Measurements from ENCODE around the gene ZNF429. TPM values are rescaled to one million over a fixed set of nuclear protein-coding genes. Genes with fewer than 3 reads are reported as not detected.

ZNF429 gene
- total and polyA plus RNA-seq, 2 experiments from 2014 or later: 12.8 to 19.9 TPM

- H3K36me3 ChIP-seq (replicated peaks; ENCODE audit: insufficient read depth, low read depth): no peaks in the 10 kb centered on the region
- TF ChIP-seq EZH2 (IDR thresholded peaks at IDR 0.05; ENCODE audit: borderline replicate concordance): no peak
- no peaks in the 10 kb centered on the region for H4K20me1 ChIP-seq (ENCODE audit: insufficient read depth, poor library complexity, severe bottlenecking)
- no peak overlapping the region for H3K4me3 ChIP-seq
- H3K79me2 ChIP-seq: no peaks in the 10 kb centered on the region
- H3K4me2 ChIP-seq: no peak overlapping the region
- no peaks in the 10 kb centered on the region for H3K27me3 ChIP-seq
- peaks cover 7% of the 10 kb centered on the region for H3K9me3 ChIP-seq (ENCODE audit: low read depth)
- H3K4me1 ChIP-seq (ENCODE audit: insufficient read depth): no peaks in the 10 kb centered on the region
- H3K9me2 ChIP-seq (replicated peaks; ENCODE audit: insufficient read depth): no peaks in the 10 kb centered on the region
- no peak for DNase-seq (ENCODE audit: low spot score)
- H3K27ac ChIP-seq: no peak overlapping the region
- no peak overlapping the region for H2AFZ ChIP-seq
- WGBS (ENCODE audit: low lambda C conversion rate, missing lambda C conversion rate): 94% methylated on average over 3 of the region's 3 CpGs
These were observed 71.1 kb downstream of the ZNF429 start for GRCh38 chr19:21576481-21576880.

DNA sequence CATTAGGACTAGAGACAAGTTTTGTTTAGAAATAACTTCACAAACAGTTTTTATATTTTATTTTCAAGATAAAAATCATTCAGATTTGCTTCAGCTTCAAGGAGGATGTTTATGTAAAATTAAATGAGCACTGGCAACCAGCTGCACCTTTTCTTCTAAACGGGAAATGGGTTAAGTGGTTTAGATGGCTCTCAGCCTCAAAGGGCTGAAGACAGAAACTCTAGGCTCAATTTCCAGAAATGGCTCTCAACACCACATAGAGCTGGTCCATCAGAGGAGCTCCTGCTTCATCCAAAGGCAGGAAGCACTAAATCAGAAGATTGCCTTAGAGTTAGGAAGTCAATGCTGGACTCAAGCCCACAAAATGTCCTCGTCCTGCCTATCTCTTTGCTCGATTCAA is 74.7 kb downstream of the ZNF429 start:
- H3K27me3 ChIP-seq: no peaks in the 10 kb centered on the region
- WGBS (ENCODE audit: low lambda C conversion rate, missing lambda C conversion rate): 57% methylated on average over 3 of the region's 3 CpGs
- H3K4me1 ChIP-seq (ENCODE audit: insufficient read depth): no peaks in the 10 kb centered on the region
- H3K9me2 ChIP-seq (replicated peaks; ENCODE audit: insufficient read depth): no peaks in the 10 kb centered on the region
- H3K36me3 ChIP-seq (replicated peaks; ENCODE audit: insufficient read depth, low read depth): no peaks in the 10 kb centered on the region
- H2AFZ ChIP-seq: no peak overlapping the region
- no peak for TF ChIP-seq EZH2 (IDR thresholded peaks at IDR 0.05; ENCODE audit: borderline replicate concordance)
- no peak for TF ChIP-seq CTCF (IDR thresholded peaks at IDR 0.05; ENCODE audit: poor library complexity)
- TF ChIP-seq EZH2phosphoT487 (IDR thresholded peaks at IDR 0.05; ENCODE audit: low read depth, severe bottlenecking, unreplicated experiment): no peak
- no peak overlapping the region for H3K27ac ChIP-seq
- H3K9me3 ChIP-seq (ENCODE audit: low read depth): peaks cover 4% of the 10 kb centered on the region
- no peak overlapping the region for H3K4me3 ChIP-seq
- H3K4me2 ChIP-seq: no peak overlapping the region
- DNase-seq (ENCODE audit: low spot score): no peak
- H3K79me2 ChIP-seq: no peaks in the 10 kb centered on the region
- H4K20me1 ChIP-seq (ENCODE audit: insufficient read depth, poor library complexity, severe bottlenecking): no peaks in the 10 kb centered on the region

DNA sequence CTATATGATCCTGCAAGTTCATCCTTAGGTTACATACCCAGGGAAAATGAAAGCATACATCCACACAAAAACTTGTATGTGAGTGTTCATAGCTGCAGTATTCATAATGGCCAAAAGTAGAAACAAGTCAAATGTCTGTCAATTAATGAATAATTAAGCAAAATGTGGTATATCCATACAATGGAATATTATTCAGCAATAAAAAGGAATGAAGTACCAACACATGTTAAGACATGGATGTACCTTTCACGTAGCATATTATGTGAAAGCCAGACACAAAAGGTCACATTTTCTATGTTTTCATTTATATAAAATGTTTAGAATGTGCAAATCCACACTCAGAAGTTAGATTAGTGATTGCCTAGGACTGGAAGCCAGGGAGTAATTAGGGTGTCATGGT is 75.4 kb downstream of the ZNF429 start:
- H2AFZ ChIP-seq: no peak overlapping the region
- no peak for TF ChIP-seq EZH2phosphoT487 (IDR thresholded peaks at IDR 0.05; ENCODE audit: low read depth, severe bottlenecking, unreplicated experiment)
- TF ChIP-seq CTCF (IDR thresholded peaks at IDR 0.05; ENCODE audit: poor library complexity): no peak
- no peak for TF ChIP-seq EZH2 (IDR thresholded peaks at IDR 0.05; ENCODE audit: borderline replicate concordance)
- H3K27ac ChIP-seq: no peak overlapping the region
- H3K9me3 ChIP-seq (ENCODE audit: low read depth): peaks cover 4% of the 10 kb centered on the region
- no peaks in the 10 kb centered on the region for H3K27me3 ChIP-seq
- no peak for DNase-seq (ENCODE audit: low spot score)
- H4K20me1 ChIP-seq (ENCODE audit: insufficient read depth, poor library complexity, severe bottlenecking): no peaks in the 10 kb centered on the region
- no peaks in the 10 kb centered on the region for H3K36me3 ChIP-seq (replicated peaks; ENCODE audit: insufficient read depth, low read depth)
- no peaks in the 10 kb centered on the region for H3K79me2 ChIP-seq
- WGBS (ENCODE audit: low lambda C conversion rate, missing lambda C conversion rate): 78% methylated on average over 1 of the region's 1 CpG
- H3K4me2 ChIP-seq: no peak overlapping the region
- H3K4me1 ChIP-seq (ENCODE audit: insufficient read depth): no peaks in the 10 kb centered on the region
- H3K4me3 ChIP-seq: no peak overlapping the region
- H3K9me2 ChIP-seq (replicated peaks; ENCODE audit: insufficient read depth): no peaks in the 10 kb centered on the region

GRCh38 chr19:21581646-21582240 is 76.3 kb downstream of the ZNF429 start:
- no peak overlapping the region for H3K4me3 ChIP-seq
- no peak for TF ChIP-seq EZH2phosphoT487 (IDR thresholded peaks at IDR 0.05; ENCODE audit: low read depth, severe bottlenecking, unreplicated experiment)
- no peak for TF ChIP-seq CTCF (IDR thresholded peaks at IDR 0.05; ENCODE audit: poor library complexity)
- no peak for TF ChIP-seq EZH2 (IDR thresholded peaks at IDR 0.05; ENCODE audit: borderline replicate concordance)
- DNase-seq (ENCODE audit: low spot score): no peak
- no peaks in the 10 kb centered on the region for H3K9me2 ChIP-seq (replicated peaks; ENCODE audit: insufficient read depth)
- no peaks in the 10 kb centered on the region for H3K27me3 ChIP-seq
- no peaks in the 10 kb centered on the region for H4K20me1 ChIP-seq (ENCODE audit: insufficient read depth, poor library complexity, severe bottlenecking)
- H3K36me3 ChIP-seq (replicated peaks; ENCODE audit: insufficient read depth, low read depth): no peaks in the 10 kb centered on the region
- H3K4me2 ChIP-seq: no peak overlapping the region
- no peak overlapping the region for H3K27ac ChIP-seq
- no peaks in the 10 kb centered on the region for H3K79me2 ChIP-seq
- no peaks in the 10 kb centered on the region for H3K4me1 ChIP-seq (ENCODE audit: insufficient read depth)
- peaks cover 4% of the 10 kb centered on the region for H3K9me3 ChIP-seq (ENCODE audit: low read depth)
- 73% methylated on average over 1 of the region's 1 CpG for WGBS (ENCODE audit: low lambda C conversion rate, missing lambda C conversion rate)
- no peak overlapping the region for H2AFZ ChIP-seq

Data from hepatocyte (in vitro differentiated cells).